GM12875 (cell line): ENCODE results near the gene LPCAT1.

Experiments used
- H3K4me3 ChIP-seq: one replicate; pipeline ENCODE4 v1.5.1; 2011; ENCODE audit warnings: low read depth, low read length, control low read depth
- CTCF ChIP-seq: IDR thresholded peaks from 2 replicates; pipeline ENCODE4 v1.5.1; 2011; ENCODE audit warnings: low read depth, mild to moderate bottlenecking, control low read depth, inconsistent platforms, low read length, moderate library complexity, borderline replicate concordance; ENCODE audit not compliant: insufficient read depth

LPCAT1 gene

GRCh38 chr5:1504617-1505016, 19.1 kb downstream of the LPCAT1 start:
- no peak for TF ChIP-seq CTCF
- H3K4me3 ChIP-seq: peak overlapping the region; percentile 41

GRCh38 chr5:1504069-1504595, 19.6 kb downstream of the LPCAT1 start:
- H3K4me3 ChIP-seq: peak overlapping the region; percentile 41
- TF ChIP-seq CTCF: no peak

GRCh38 chr5:1503241-1504068, 20.3 kb downstream of the LPCAT1 start:
- peak overlapping the region; percentile 53 for H3K4me3 ChIP-seq
- TF ChIP-seq CTCF: no peak

GRCh38 chr5:1502737-1503120, 21.0 kb downstream of the LPCAT1 start:
- H3K4me3 ChIP-seq: peak overlapping the region; percentile 53

GRCh38 chr5:1502046-1502736, 21.6 kb downstream of the LPCAT1 start:
- no peak for TF ChIP-seq CTCF
- peak overlapping the region; percentile 53 for H3K4me3 ChIP-seq

More at GRCh38 chr5:1502737-1503120, 21.0 kb downstream of the LPCAT1 start:
- TF ChIP-seq CTCF: no peak

GRCh38 chr5:1501372-1502045, 22.3 kb downstream of the LPCAT1 start:
- peak overlapping the region; percentile 53 for H3K4me3 ChIP-seq
- TF ChIP-seq CTCF: no peak
